DMS153 (cell line): ENCODE data around the gene MAP4K5.

Source experiments
- DNase-seq: peaks from one replicate; lab custom pipeline; 2025; lab: John Stamatoyannopoulos, UW

MAP4K5 gene

GRCh38 chr14:50399251-50400032, 132.9 kb downstream of the MAP4K5 start:
- DNase-seq, result no peak

- no peak for DNase-seq
Measured at GRCh38 chr14:50398189-50398580, 134.2 kb downstream of the MAP4K5 start.

GRCh38 chr14:50397390-50398188, 134.8 kb downstream of the MAP4K5 start:
- DNase-seq, result no peak

- DNase-seq, result no peak
Measured at GRCh38 chr14:50396631-50397389, 135.6 kb downstream of the MAP4K5 start, which contains the start of gene CDKL1. Gene CDKL1, minus strand, starts transcription at chr14:50396881. Its CDS starts 1,013 bp downstream, at chr14:50395868.

- DNase-seq, result no peak
Measured at GRCh38 chr14:50395448-50395847, 136.9 kb downstream of the MAP4K5 start.

GRCh38 chr14:50394713-50395112, 137.7 kb downstream of the MAP4K5 start:
- DNase-seq, result no peak

GRCh38 chr14:50389668-50390441, 142.5 kb downstream of the MAP4K5 start:
- DNase-seq, result no peak

- DNase-seq, result no peak
Measured at GRCh38 chr14:50388256-50388931, 144.0 kb downstream of the MAP4K5 start.

GRCh38 chr14:50387548-50387947, 144.8 kb downstream of the MAP4K5 start:
- no peak for DNase-seq

GRCh38 chr14:50383618-50384225, 148.6 kb downstream of the MAP4K5 start:
- DNase-seq, result no peak

GRCh38 chr14:50381823-50382287, 150.5 kb downstream of the MAP4K5 start:
- no peak for DNase-seq

GRCh38 chr14:50381008-50381407, 151.4 kb downstream of the MAP4K5 start:
- no peak for DNase-seq

GRCh38 chr14:50380455-50380854, 151.9 kb downstream of the MAP4K5 start:
- DNase-seq, result no peak

GRCh38 chr14:50379563-50379962, 152.8 kb downstream of the MAP4K5 start:
- no peak for DNase-seq

- no peak for DNase-seq
Measured at GRCh38 chr14:50377550-50378085, 154.8 kb downstream of the MAP4K5 start.

- no peak for DNase-seq
Measured at GRCh38 chr14:50375760-50376159, 156.6 kb downstream of the MAP4K5 start.

GRCh38 chr14:50373959-50374358, 158.4 kb downstream of the MAP4K5 start:
- no peak for DNase-seq

GRCh38 chr14:50371546-50371945, 160.8 kb downstream of the MAP4K5 start:
- DNase-seq, result no peak
